Measurements from ENCODE around the gene IRGC.

The IRGC gene

GRCh38 chr19:43708716-43709115 is 7.2 kb upstream of the IRGC start:
- TF ChIP-seq TAF1 (IDR thresholded peaks at IDR 0.05; ENCODE audit: low read depth): no peak
- TF ChIP-seq YY1 (IDR thresholded peaks at IDR 0.05; ENCODE audit: low read depth): no peak
- no peak for TF ChIP-seq TCF12 (IDR thresholded peaks at IDR 0.05; ENCODE audit: low read depth)
- no peak for TF ChIP-seq EGR1 (IDR thresholded peaks at IDR 0.05)
- TF ChIP-seq NFIC (IDR thresholded peaks at IDR 0.05): no peak
- TF ChIP-seq EP300 (IDR thresholded peaks at IDR 0.05; ENCODE audit: borderline replicate concordance): no peak
- TF ChIP-seq CEBPB (IDR thresholded peaks at IDR 0.05): no peak
- TF ChIP-seq, protein P1, sequence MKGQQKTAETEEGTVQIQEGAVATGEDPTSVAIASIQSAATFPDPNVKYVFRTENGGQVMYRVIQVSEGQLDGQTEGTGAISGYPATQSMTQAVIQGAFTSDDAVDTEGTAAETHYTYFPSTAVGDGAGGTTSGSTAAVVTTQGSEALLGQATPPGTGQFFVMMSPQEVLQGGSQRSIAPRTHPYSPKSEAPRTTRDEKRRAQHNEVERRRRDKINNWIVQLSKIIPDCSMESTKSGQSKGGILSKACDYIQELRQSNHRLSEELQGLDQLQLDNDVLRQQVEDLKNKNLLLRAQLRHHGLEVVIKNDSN (IDR thresholded peaks at IDR 0.05): no peak
- TF ChIP-seq RAD21 (IDR thresholded peaks at IDR 0.05; ENCODE audit: low read depth): no peak

DNA sequence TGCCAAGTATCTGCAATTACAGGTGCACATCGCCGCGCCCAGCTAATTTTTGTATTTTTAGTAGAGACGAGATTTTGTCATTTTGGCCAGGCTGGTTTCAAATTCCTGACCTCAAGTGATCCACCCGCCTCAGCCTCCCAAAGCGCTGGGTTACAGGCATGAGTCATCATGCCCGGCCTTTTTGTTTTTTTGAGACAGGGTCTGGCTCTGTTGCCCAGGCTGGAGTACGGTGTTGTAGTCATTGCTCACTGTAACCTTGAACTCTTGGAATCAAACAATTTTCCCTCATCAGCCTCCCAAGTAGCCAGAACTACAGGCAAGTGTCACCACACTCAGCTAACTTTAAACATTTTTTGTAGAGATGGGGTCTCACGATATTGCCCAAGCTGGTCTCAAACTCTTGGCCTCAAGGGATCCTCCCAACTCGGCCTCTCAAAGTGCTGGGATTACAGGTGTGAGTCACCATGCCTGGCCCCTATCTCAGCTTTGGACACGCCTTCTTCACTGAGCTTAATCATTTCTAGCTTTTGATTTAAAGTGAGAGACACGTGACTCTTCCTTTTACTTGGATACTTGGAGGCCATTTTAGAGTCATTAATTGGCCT is 4.0 kb upstream of the IRGC start:
- TF ChIP-seq, protein P1 (IDR thresholded peaks at IDR 0.05): peak; percentile 18; the same call in 1 of the 2 replicates
- no peak for TF ChIP-seq RAD21 (IDR thresholded peaks at IDR 0.05; ENCODE audit: low read depth)

DNA sequence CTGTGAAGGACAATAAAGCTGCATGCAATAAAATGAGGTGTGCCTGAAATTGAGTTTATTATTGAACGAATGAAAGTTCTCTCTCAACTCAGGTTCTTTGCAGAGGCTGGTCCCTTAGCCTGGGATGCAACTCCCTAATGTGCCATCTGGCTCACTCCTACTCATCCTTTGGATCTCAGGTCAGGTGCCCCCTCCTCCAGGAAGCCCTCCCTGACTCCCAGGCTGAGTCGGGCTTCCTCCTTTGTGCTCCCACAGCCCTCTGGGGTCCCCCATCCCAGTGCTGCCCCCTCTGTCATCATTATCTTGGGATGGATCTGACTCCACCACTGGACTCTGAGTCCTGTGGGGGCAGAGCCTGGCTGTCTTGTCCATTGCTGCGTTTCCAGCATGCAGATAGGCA is 2.7 kb upstream of the IRGC start:
- no peak for TF ChIP-seq NFIC (IDR thresholded peaks at IDR 0.05)
- TF ChIP-seq CREB1 (IDR thresholded peaks at IDR 0.05; ENCODE audit: low read depth): no peak
- no peak for TF ChIP-seq YY1 (IDR thresholded peaks at IDR 0.05; ENCODE audit: low read depth)
- no peak for TF ChIP-seq RAD21 (IDR thresholded peaks at IDR 0.05; ENCODE audit: low read depth)
- TF ChIP-seq EGR1 (IDR thresholded peaks at IDR 0.05): no peak
- no peak for TF ChIP-seq CEBPB (IDR thresholded peaks at IDR 0.05)
- TF ChIP-seq TCF12 (IDR thresholded peaks at IDR 0.05; ENCODE audit: low read depth): no peak
- TF ChIP-seq, protein P2, sequence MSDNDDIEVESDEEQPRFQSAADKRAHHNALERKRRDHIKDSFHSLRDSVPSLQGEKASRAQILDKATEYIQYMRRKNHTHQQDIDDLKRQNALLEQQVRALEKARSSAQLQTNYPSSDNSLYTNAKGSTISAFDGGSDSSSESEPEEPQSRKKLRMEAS (IDR thresholded peaks at IDR 0.05): no peak
- no peak for TF ChIP-seq ZBTB7A (IDR thresholded peaks at IDR 0.05; ENCODE audit: low read depth)
- no peak for TF ChIP-seq REST (IDR thresholded peaks at IDR 0.05; ENCODE audit: low read depth)
- no peak for TF ChIP-seq FOXM1 (IDR thresholded peaks at IDR 0.05; ENCODE audit: borderline replicate concordance, low read depth)
- TF ChIP-seq EP300 (IDR thresholded peaks at IDR 0.05; ENCODE audit: borderline replicate concordance): no peak
- TF ChIP-seq, protein P1 (IDR thresholded peaks at IDR 0.05): no peak
- no peak for TF ChIP-seq TEAD4 (IDR thresholded peaks at IDR 0.05)
- no peak for TF ChIP-seq TAF1 (IDR thresholded peaks at IDR 0.05; ENCODE audit: low read depth)

- TF ChIP-seq CEBPB (IDR thresholded peaks at IDR 0.05) (no peak), FOXM1 (IDR thresholded peaks at IDR 0.05; ENCODE audit: borderline replicate concordance, low read depth) (no peak)
- TF ChIP-seq, protein P2 (IDR thresholded peaks at IDR 0.05): no peak
Measured at GRCh38 chr19:43718627-43719377, 2.9 kb downstream of the IRGC start.

- TF ChIP-seq TCF12 (IDR thresholded peaks at IDR 0.05; ENCODE audit: low read depth): no peak
- TF ChIP-seq CEBPB (IDR thresholded peaks at IDR 0.05): no peak
- no peak for TF ChIP-seq YY1 (IDR thresholded peaks at IDR 0.05; ENCODE audit: low read depth)
- no peak for TF ChIP-seq REST (IDR thresholded peaks at IDR 0.05; ENCODE audit: low read depth)
- TF ChIP-seq, protein P2 (IDR thresholded peaks at IDR 0.05): no peak
- TF ChIP-seq ZBTB7A (IDR thresholded peaks at IDR 0.05; ENCODE audit: low read depth): no peak
- no peak for TF ChIP-seq FOXM1 (IDR thresholded peaks at IDR 0.05; ENCODE audit: borderline replicate concordance, low read depth)
- no peak for TF ChIP-seq TEAD4 (IDR thresholded peaks at IDR 0.05)
- no peak for TF ChIP-seq TAF1 (IDR thresholded peaks at IDR 0.05; ENCODE audit: low read depth)
- TF ChIP-seq, protein P1 (IDR thresholded peaks at IDR 0.05): no peak
- TF ChIP-seq RAD21 (IDR thresholded peaks at IDR 0.05; ENCODE audit: low read depth): no peak
- no peak for TF ChIP-seq EGR1 (IDR thresholded peaks at IDR 0.05)
- TF ChIP-seq NFIC (IDR thresholded peaks at IDR 0.05): no peak
- no peak for TF ChIP-seq CREB1 (IDR thresholded peaks at IDR 0.05; ENCODE audit: low read depth)
- no peak for TF ChIP-seq EP300 (IDR thresholded peaks at IDR 0.05; ENCODE audit: borderline replicate concordance)
Measured at GRCh38 chr19:43719378-43719868, 3.5 kb downstream of the IRGC start.
